Loucy (cell line): Measurements from ENCODE around the gene SCCPDH.

ENCODE experiments used
- CTCF ChIP-seq: fragments of 200-600 bp; sonication (generic); conservative IDR thresholded peaks from 2 replicates; pipeline ENCODE4 v1.5.1; 2014; ENCODE audit warnings: mild to moderate bottlenecking, antibody characterized with exemption, low read length
- EZH2phosphoT487 ChIP-seq: fragments of 200-600 bp; IDR thresholded peaks from 2 replicates; pipeline ENCODE4 v1.6.1; 2018; ENCODE audit warnings: antibody characterized with exemption, mild to moderate bottlenecking, moderate library complexity, borderline replicate concordance

- TF ChIP-seq CTCF (no peak), EZH2phosphoT487 (no peak)
Measured at GRCh38 chr1:246768403-246769020, 44.3 kb downstream of the SCCPDH start.
